Lower leg skin (tissue), 4 donors: ENCODE data around the gene ZMYND15. TPM values are rescaled to one million over a fixed set of nuclear protein-coding genes. Genes with fewer than 3 reads are reported as not detected.

Experiments used
- DNase-seq, 2 donors: peaks; one replicate each; pipeline ENCODE4 v3.0.0-alpha.2; 2019; ENCODE audit warnings: low spot score in 2 of 2
- H3K4me3 ChIP-seq: fragments of 200-600 bp; sonication (generic); 2 replicates; pipeline ENCODE4 v1.5.1; 2017; ENCODE audit warnings: mild to moderate bottlenecking, low read depth; ENCODE audit not compliant: poor library complexity, severe bottlenecking
- CTCF ChIP-seq, 3 donors: fragments of 450-650 bp; IDR thresholded peaks; one replicate each; pipeline ENCODE4 v1.5.1; 2016; ENCODE audit warnings: antibody characterized with exemption in 3 of 3, mild to moderate bottlenecking in 3 of 3, moderate library complexity in 2 of 3
- POLR2A ChIP-seq, 2 donors: fragments of 450-650 bp; IDR thresholded peaks; one replicate each; pipeline ENCODE4 v1.6.1; 2016 to 2017; ENCODE audit warnings: antibody characterized with exemption in 2 of 2, mild to moderate bottlenecking in 1 of 2, moderate library complexity in 1 of 2
- WGBS, 2 donors: methylation state at CpG; one replicate each; pipeline ENCODE4 v1.1.5; 2018; 5-methylcytosine and 5-hydroxymethylcytosine counted together
- intact Hi-C: fragments of 100-400 bp; cut with DNase I; formaldehyde crosslinking; loops from one replicate; pipeline ENCODE4 v1.15.0; 2023; ENCODE audit warnings: low total_unique reads
- total RNA-seq, 4 donors: library from RNA; depleted of rRNA; stranded (reverse); fragments of >200 nt; gene quantifications; one replicate each; pipeline ENCODE4 v1.1.0, GENCODE V29; 2016

ZMYND15 gene
- total RNA-seq, 4 donors from 2014 or later: 0.46 to 1.7 (median 1.2) TPM; not detected in 1

GRCh38 chr17:4728124-4728523 lies 11.5 kb upstream of the ZMYND15 start:
- 47 to 50% methylated on average over 3 of the region's 3 CpGs for WGBS, 2 donors

GRCh38 chr17:4733073-4733531 lies 6.5 kb upstream of the ZMYND15 start:
- WGBS, 2 donors: 86 to 89% methylated on average over 6 of the region's 6 CpGs
- intact Hi-C loops: loop anchor here (5.0 kb wide), 1 partner anchor 154 kb away; no protein-coding TSS in a partner anchor
- TF ChIP-seq CTCF (IDR thresholded peaks at IDR 0.05): no peak
- TF ChIP-seq POLR2A (IDR thresholded peaks at IDR 0.05): no peak
- H3K4me3 ChIP-seq: no peak overlapping the region
- no peak for DNase-seq

More at GRCh38 chr17:4728124-4728523, 11.5 kb upstream of the ZMYND15 start:
- no peak for DNase-seq
- H3K4me3 ChIP-seq: no peak overlapping the region
- intact Hi-C loops: no loop called here
- TF ChIP-seq CTCF (IDR thresholded peaks at IDR 0.05): no peak
- TF ChIP-seq POLR2A (IDR thresholded peaks at IDR 0.05): no peak

GRCh38 chr17:4734857-4735475 lies 4.7 kb upstream of the ZMYND15 start:
- DNase-seq: no peak
- WGBS, 2 donors: 85 to 90% methylated on average over 8 of the region's 8 CpGs
- H3K4me3 ChIP-seq: no peak overlapping the region
- TF ChIP-seq POLR2A (IDR thresholded peaks at IDR 0.05) (no peak), CTCF (IDR thresholded peaks at IDR 0.05) (no peak)
- intact Hi-C loops: loop anchor here (5.0 kb wide), 2 partner anchors 52 to 152 kb away; partner anchors contain the start of genes GLTPD2 and VMO1

GRCh38 chr17:4735876-4736651 lies 3.6 kb upstream of the ZMYND15 start:
- 64 to 71% methylated on average over 9 of the region's 9 CpGs for WGBS, 2 donors
- DNase-seq: peak in 1 of 2 donors; percentile 58
- intact Hi-C loops: loop anchor here (5.0 kb wide), 1 partner anchor 51 kb away; the partner anchor contains the start of genes GLTPD2 and VMO1
- TF ChIP-seq CTCF (IDR thresholded peaks at IDR 0.05) (no peak), POLR2A (IDR thresholded peaks at IDR 0.05) (no peak)
- no peak overlapping the region for H3K4me3 ChIP-seq

GRCh38 chr17:4738136-4739121 lies 1.2 kb upstream of the ZMYND15 start:
- H3K4me3 ChIP-seq: peak overlapping the region; percentile 75
- intact Hi-C loops: loop anchor here (5.0 kb wide), 1 partner anchor 49 kb away; the partner anchor contains the start of genes GLTPD2 and VMO1
- WGBS, 2 donors: 12 to 21% methylated on average over 32 to 41 of the region's 41 CpGs
- no peak for TF ChIP-seq CTCF (IDR thresholded peaks at IDR 0.05)
- no peak for TF ChIP-seq POLR2A (IDR thresholded peaks at IDR 0.05)
- DNase-seq: no peak
